Measurements from ENCODE around the gene UNC13B. TPM values are rescaled to one million over a fixed set of nuclear protein-coding genes. Genes with fewer than 3 reads are reported as not detected.

Gene UNC13B
- polyA plus RNA-seq, 1 donor, result 20.5 TPM

DNA sequence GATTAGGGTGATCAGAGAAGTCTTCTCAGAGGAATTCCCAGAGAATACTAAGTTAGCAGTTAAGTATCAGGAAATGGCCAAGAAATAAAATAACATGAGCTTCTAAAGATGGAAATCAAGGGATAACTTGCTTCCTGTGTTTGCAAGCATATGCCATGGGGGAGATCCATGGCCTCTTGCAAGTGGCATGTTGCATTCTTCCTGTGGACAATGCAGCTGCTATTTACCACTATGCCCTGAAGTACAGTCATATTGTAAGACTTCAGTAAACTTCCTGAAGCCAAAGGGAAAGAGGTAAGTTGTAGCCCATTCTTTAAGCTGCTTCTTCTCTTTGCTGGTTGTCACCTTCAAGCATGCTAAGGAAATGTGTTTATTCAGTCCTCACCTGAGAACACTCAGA, 173.4 kb downstream of the UNC13B start:
- DNase-seq (ENCODE audit: low read depth), result no peak

DNA sequence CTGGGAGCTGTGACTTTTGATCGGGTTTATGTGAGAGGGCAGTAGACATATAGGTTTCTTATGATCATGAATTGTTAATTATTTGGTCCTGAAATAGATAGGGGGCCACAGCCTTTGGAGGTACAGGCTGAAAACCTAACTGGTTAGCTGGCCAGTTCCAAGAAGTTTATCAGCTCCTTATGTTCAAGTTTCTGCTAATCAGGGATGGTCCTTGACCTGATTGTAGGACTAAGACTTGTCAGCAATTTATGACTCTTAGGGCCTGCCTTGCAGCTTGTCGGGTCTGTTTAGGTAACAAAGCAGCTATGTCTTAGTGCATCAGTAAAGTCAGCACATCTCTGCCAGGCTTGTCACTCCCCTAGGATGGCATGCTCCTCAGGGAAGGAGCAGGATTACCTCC, 176.3 kb downstream of the UNC13B start:
- no peak for DNase-seq (ENCODE audit: low read depth)

DNA sequence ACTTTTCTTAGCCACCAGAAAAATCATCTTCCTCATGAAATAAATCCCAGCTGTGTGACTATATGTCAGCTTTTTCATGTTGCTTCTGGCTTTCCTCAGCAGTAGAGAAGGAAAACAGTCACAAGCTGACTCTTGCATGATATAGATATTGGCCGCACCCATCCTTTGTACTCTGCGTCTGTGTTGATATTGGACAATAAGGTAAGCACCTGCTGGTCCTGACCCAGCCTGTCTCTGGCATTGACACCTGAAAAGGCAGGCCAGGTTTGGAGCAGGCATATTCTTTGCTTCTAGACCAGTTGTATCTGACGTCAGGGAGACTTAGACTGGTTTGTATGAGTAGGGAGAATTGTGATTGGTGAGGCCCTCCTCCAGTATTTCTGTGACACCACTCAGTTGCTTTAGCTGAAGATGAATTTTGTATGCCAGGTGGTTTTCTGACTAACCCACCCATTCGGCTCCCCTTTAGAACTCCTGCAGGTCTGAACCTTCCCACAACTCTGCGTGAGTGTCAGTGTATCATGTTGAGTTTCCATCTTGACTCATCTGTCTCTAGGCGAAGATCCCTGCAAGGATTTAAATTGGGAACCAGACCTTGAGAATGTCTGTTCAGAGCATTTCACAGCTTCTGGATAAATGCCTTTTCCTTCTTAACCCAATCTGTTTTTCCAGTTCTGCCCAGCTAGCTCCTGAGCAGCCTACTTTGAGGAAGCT, 176.9 kb downstream of the UNC13B start:
- DNase-seq (ENCODE audit: low read depth), result no peak

DNA sequence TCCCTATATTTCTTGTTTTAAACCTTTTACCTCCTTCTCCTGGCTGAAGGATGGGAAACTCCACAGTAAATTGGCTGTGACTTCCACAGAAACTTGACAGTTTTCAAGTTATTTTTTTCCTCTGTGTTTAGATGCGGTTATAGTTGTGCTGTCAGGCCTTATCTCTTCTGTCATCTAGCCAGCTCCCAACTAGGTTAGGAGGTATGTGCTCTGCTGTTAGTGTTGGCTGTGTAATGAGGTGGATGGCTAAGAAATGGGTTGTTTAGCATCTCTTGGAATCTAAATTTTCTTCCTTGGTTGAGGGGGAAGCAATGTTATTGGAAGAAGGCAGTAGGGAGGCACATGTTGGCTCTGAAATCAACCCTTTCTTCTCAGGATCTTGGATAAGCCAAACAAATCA, 178.2 kb downstream of the UNC13B start:
- no peak for DNase-seq (ENCODE audit: low read depth)

DNA sequence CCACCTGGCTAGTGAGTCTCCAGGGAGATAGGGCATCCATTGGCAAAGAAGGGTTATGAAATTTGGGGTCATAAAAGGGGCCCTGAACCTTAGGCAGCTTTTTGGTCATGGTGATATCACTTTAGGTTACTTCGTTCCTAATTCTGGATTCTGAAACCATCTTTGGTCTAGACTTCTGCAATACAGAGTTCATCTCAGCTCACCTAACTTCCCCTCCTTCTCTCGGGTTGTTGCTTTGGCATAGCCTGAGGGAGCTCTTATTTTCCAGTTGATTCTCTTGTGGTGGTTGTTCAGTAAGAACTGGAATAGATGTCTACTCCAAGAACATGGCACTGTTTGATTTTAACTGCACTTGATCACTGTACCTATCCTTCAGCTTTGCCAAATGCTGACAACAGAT, 179.2 kb downstream of the UNC13B start:
- no peak for DNase-seq (ENCODE audit: low read depth)

DNA sequence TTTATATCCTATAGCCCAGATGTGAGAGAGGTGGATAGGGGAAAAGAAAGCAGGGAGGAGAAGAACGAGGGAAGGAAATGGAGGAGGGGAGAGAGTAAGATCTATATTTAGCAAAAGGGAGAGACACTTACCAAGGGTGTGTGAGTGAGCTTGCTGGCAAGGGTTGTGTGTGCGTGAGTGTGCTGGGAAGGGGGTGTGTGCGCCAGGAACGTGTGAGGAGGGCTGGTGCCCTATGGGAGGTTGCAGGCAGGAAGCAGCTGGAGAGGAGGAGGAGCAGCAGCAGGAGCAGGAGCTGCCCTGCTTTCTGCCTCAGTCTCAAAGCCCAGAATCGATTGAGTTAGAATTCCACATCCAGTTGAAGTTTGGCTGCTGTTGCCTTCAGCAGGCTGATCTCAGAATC, 179.8 kb downstream of the UNC13B start:
- peak; percentile 11 for DNase-seq (ENCODE audit: low read depth)

DNA sequence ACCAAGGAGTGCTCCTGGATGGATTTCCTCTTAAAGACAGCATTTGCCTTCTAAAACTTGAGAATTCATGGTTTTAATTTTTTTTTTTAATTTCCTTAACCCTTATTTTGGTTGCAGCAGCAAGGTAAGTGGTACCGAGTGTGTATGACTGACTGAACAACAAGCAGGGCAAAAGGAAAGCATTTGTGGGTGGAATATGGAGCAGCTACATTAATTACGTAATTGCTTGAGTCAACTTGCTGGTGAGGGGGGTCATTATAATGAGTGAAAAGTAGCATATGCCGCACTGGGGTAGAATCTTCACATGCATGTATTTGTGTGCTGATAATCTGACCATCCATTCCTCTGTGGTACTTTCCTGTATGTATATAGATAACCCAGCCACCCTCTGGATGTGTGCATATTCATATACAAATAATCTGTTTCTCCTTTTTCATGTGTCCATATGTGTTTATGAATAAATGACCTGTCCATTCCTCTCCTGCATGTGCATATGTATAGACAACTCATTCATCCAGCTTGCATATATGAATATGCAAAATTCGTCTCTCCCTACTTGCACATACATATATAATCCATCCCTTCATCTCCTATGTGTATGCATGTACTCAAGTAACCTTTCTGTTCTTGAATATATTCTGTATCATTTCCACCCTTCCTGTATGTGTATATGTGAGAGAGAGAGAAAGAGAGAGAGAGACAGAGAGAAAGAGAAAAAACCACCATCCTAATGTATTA, 180.6 kb downstream of the UNC13B start:
- DNase-seq (ENCODE audit: low read depth), result no peak

DNA sequence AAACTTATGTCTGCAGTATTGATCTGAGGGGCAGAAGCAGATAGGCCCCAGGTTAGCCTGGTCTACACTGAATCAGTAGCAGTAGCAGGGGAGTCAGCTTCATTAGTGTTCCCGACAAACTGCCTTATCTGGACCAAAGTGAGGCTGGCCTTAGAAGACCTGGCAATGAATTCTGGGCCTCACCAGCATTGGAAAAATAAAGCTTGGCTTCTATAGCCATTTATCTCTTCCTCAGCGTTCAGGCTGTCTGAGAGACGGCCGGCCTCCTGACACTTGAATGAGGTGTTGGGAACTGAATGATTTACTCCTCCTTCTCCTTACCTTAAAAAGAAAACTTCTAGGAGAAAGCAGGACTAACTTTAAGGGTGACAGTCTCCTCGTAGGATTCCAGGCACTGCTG, 186.3 kb downstream of the UNC13B start:
- no peak for DNase-seq (ENCODE audit: low read depth)

DNA sequence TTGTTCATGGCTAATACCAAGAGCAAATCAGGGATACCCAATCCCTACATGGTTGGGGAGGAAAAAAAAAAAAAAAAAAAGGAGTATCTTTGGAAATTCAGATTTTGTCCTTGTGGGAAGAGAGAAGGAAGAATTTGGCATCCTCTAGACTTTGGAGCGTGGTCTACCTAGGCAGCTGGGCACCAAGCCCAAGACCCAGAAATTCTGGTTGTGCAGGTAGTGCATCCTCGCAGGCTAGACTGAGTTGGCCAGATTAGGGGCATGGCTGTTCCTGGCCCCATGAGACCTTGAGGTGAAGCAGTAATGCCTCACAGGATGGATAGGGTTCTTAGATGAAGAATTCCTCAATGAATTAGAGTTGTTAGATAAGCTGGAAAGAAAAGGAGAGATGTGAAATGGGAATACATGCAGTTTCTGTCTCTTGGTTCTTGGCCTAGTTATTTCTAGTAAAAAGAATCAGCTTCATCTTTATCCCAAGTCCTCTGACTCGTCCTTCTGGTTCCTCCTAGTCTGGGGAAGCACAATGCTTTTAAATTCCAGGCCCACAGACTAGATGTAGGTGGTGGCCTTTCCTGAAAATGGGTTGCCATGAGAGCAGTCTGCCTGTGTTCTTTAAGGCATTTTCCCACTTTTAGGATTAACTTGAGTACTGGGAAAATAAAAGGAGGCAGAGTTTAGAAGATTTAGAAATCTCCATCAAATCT, 187.6 kb downstream of the UNC13B start:
- DNase-seq (ENCODE audit: low read depth), result no peak

DNA sequence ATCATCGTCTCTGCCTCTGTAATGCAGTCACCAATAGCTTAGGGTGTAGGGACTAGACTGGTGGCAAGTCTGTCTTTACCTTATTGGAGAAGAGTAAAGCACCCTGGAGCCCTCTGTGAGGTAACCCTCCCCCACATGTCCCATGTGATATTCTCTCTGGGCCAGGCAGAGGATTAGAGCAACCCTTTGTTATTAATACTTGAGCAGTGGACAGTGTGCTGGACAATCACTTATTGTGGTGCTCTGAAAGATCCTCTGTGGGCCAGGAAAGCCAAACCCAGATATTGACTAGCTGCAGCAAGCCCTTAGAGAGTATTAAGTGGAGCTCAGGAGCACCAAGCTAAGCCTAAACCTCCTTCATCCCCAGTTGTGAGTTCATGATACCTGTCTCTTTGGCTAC, 188.4 kb downstream of the UNC13B start:
- DNase-seq (ENCODE audit: low read depth), result no peak

DNA sequence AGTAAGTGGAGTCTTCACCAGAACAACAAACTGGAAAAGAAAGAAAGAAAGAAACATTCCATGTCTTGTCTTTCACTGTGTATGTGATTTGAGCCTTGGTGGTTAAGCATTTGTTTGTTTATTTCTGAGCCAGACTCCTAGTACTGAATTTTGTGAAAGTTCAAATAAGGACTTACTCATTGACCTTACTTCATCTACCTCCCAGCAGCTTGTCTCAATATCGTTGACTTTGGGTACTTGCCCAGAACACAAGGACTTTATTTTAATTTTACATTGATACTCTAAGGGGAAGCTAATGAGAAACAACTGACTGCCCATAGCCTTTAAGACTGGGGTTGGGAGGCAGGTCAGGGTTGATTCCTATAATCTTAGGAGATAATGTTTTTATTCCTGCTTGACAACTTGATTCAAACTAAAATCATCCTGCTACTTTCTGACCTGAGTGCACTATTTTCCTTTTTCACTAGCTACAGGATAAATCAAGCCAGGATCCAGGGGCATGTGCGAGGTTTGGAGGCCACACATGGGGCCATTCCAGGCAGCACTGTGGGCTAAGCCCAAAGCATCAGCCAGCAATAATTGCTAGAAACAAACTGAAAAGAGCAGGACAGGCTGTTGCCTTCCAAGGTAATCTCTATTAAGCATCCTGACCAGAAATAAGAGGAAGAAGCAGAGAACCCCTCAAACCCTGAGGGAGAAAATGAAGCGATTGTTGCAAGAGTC, 189.2 kb downstream of the UNC13B start:
- no peak for DNase-seq (ENCODE audit: low read depth)

DNA sequence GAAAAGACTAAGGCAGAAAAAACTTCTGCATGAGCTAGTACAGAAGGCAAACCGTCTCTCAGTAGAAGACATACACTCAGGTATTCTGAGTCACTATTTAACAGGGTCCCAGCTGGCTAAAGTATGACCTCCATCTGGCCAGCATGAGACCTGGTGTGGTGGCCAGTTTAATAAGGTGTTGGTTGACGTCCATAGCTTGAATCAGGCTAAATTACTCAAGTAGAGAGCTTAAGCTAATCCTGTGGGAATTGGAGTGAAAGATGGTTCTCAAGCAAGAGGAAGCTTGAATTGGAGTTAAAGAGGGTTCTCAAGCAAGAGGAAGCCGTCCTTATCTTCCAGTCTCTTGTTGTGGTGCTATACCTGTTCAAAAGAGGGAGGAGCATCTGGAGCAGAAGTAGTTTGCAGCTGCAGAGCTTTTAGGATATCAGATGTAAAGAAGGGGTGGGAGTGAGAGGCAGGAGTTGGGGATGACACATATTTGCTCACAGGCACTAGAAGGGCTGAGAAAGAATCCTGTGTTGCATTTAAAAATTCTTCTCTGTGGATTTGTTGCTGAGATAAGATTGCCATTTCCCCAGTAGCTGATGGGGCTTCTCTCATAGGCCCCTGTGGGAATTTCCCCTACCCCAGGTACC, 192.0 kb downstream of the UNC13B start:
- DNase-seq (ENCODE audit: low read depth), result no peak

DNA sequence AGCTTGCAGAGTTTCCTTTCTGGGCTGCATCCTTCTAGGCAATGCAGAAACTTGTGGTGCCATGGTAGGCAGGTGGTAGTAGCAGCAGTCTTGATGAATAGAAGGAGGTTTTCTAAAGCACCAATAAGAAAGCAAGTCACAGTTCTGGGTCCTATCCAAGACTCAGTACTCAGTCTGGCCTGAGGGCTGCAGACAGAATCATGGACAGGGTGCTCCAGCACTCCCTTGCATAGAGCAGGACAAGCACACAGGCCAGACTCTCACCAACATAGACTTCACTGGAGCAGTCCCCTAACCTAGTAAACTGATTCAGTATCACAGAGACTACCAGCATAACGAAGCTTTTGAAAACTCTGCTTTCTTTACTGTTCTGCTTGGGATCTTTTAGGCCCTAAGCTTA, 194.1 kb downstream of the UNC13B start:
- no peak for DNase-seq (ENCODE audit: low read depth)

DNA sequence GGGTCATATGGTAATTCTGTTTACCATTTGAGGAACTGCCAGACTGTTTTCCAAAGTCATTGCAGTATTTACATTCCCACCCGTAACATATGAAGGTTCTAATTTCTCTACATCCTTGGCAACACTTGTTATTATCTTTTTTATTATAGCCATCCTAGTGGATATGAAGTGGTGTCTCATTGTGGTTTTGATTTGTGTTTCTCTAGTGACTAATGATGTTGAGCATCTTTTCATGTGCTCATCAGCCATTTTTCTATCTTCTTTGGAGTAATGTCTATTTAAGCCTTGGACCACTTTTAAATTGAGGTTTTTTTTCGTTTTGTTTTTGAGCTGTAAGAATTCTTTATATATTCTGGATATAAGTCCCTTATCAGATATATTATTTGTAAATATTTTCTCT, 195.3 kb downstream of the UNC13B start:
- no peak for DNase-seq (ENCODE audit: low read depth)

DNA sequence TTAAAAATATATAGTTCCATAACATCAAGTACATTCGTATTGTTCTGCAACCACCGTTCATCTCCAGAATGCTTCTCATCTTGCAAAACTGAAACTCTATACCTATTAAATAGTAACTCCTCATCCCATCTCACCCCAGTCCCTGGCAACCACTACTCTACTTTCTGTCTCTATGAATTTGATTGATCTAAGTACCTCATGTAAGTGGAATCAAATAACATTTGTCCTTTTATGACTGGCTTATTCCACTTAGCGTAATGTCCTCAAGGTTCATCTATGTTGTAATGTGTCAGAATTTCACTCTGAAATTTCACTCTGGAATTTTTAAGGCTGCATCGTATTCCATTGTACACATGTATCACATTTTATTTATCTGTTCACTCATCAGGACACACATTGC, 196.0 kb downstream of the UNC13B start:
- DNase-seq (ENCODE audit: low read depth), result no peak

DNA sequence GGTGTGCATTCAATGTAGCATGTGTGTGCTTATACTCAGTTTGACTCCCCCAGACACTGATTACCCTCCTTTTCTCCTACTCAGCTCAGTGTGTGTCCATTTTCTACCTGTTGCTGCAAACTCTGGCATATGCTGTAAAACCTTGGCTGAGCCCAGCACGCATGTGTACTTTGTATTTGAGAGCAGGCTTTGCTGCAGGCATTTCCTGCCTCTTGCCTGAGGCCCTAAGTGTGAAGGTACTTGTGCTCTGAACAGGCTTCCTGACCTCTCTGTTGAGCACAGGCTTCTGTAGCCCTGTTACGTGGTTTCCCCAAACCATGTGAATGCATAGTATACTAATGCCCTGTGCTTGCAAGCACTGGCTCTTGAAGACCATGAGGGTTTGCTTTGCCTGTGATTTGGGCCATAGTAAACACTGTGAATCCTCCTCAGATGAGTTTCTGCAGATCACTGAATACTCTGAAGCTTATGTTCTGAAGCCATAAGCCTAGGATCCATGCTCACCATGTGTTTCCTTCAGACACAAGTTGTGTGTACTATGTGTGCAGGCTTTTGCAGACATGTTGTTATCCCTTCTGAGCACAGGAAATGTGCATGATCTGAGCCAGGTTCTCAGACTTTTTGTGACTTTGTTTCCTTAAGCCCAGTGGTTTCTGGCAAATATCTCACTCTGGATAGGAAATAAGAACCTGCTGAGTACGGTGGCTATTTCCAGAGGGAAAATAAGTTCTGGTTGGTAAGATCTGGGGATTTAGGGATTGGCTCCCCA, 203.2 kb downstream of the UNC13B start:
- DNase-seq (ENCODE audit: low read depth), result no peak

DNA sequence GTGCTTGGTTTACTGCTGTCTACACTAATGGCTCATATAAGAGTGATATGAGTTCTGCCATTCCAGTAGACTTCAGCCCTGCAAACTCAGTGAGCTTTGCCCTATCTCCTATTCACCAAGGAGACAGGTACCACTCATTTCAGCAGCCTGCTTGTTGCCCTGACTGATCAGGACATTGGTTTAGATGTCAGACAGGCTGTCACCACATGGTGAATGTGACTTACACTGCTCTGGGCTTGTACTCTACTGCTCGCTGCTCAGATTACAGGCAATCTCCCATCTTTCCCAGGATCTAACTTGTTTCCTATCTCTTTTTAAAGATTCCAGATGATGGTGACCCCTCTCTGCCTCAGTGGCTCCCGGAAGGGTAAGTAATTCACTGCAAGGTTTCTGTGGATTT, 204.8 kb downstream of the UNC13B start:
- DNase-seq (ENCODE audit: low read depth), result no peak

DNA sequence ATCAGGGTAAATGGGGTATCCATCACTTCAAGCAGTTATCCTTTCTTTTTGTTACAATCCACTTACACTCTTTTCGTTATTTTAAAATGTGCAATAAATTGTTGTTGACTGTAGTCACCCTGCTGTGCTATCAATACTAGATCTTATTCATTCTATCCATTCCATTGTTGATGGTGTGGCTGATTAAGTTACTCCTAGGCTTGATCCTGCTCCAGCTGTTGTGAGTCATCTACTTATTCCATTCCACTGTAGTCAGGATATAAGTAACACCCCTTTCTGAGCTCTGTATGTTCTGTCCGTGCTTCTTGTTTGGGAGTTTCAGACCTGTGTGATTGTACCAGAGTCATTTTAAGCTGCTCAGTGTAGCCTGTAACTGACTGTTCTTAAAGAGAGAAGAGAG, 205.6 kb downstream of the UNC13B start:
- no peak for DNase-seq (ENCODE audit: low read depth)

DNA sequence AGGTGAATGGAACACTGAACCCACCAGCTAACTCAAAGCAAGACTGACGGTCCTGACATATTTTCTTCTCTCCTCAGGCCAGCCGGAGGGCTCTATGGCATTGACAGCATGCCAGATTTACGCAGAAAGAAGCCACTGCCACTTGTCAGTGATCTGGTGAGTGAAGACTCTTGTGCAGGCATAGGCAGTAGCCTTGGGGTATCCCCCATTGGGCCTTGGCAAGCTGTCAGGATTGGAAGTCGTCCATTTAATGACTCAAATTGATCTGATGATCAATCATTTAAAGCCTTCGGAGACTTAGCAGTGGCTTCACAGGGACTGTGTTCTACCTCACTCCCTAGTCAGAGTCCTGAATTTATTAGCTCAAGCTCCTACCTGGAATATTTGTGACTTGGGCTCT, 208.4 kb downstream of the UNC13B start:
- no peak for DNase-seq (ENCODE audit: low read depth)

DNA sequence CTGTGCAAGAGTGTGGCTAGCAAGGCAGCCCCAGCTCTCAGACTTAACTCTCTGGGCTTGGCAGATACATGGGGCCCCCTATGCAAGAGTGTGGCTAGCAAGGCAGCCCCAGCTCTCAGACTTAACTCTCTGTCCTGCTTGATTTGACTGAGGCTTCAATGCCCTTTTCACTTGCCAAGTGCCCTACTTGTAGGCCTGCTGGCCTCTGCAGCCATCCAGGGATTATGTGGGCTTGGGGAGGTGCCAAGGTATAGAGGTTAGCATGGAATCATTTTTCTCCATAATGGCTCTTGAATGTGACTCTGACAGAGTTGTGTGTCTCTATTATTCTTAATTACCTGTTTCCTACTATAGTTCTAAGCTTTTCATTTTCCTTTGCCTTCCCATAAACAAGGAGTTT, 212.6 kb downstream of the UNC13B start:
- DNase-seq (ENCODE audit: low read depth), result no peak

DNA sequence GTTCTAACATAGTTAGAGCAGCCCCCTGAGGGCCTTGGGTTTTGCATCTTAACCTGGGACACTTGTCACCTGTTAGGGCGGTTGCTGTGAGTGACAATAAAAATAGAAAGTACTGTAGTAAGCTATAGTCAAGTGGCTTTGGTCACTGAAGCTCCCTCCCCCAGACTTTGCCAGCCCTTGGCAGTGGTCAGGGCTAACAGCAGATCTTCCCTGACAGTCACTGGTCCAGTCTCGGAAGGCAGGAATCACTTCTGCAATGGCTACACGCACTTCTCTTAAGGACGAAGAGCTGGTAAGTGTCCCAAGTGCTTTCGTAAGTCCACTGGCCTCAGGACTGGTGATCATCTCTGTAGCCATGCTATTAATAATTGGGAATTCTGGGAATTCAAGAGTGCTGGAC, 213.1 kb downstream of the UNC13B start:
- no peak for DNase-seq (ENCODE audit: low read depth)
